Activated CD4-positive, alpha-beta T cell treated with anti-CD3 and anti-CD28 coated beads for 36 hours (primary cell): Measurements from ENCODE around the gene DCDC2B. TPM values are rescaled to one million over a fixed set of nuclear protein-coding genes. Genes with fewer than 3 reads are reported as not detected.
A peak's percentile ranks its signal among the peaks of the same experiment; 100 is the strongest.

Experiments used
- ATAC-seq: fragments of 200-7000 bp; cut with Tn5 transposase; one replicate; pipeline ENCODE4 v1.10.0; 2021; ENCODE audit warnings: mild to moderate bottlenecking, moderate library complexity
- CTCF ChIA-PET: fragments of 350-600 bp; sonication (Branson Sonifier 250); formaldehyde crosslinking; loops from one replicate; lab custom pipeline; 2021; ENCODE audit warnings: antibody characterized with exemption; lab: Charles Lee
- POLR2A ChIA-PET: fragments of 350-600 bp; sonication (Branson Sonifier 250); formaldehyde crosslinking; loops from one replicate; lab custom pipeline; 2021; ENCODE audit warnings: antibody characterized with exemption, inconsistent platforms; lab: Charles Lee
- DNase-seq: peaks from one replicate; pipeline ENCODE4 v3.0.0-alpha.2; 2020
- H3K27ac Mint-ChIP-seq: one replicate; pipeline ENCODE4 v1.8.0; 2021; ENCODE audit warnings: mixed read lengths
- H3K27me3 Mint-ChIP-seq: one replicate; pipeline ENCODE4 v1.8.0; 2021; ENCODE audit warnings: mixed read lengths
- H3K36me3 Mint-ChIP-seq: one replicate; pipeline ENCODE4 v1.8.0; 2021; ENCODE audit warnings: low read depth, mixed read lengths
- H3K4me1 Mint-ChIP-seq: one replicate; pipeline ENCODE4 v1.8.0; 2021; ENCODE audit warnings: mixed read lengths
- H3K4me3 Mint-ChIP-seq: one replicate; pipeline ENCODE4 v1.8.0; 2021; ENCODE audit warnings: mild to moderate bottlenecking, moderate library complexity, mixed read lengths
- H3K9me3 Mint-ChIP-seq: one replicate; pipeline ENCODE4 v1.8.0; 2021; ENCODE audit warnings: low read depth, mixed read lengths
- intact Hi-C, 2 experiments: fragments of 100-400 bp; cut with DNase I in 1 of 2; cut with micrococcal nuclease in 1 of 2; formaldehyde crosslinking; loops; one replicate each; pipeline versions ENCODE4 v1.14.2 to v1.15.1; 2022 to 2024; cut with DNase I, micrococcal nuclease
- total RNA-seq, 2 experiments: library from RNA; stranded (reverse); gene quantifications; one replicate each; pipeline ENCODE4 v1.2.3, GENCODE V29; 2021

Gene DCDC2B
- total RNA-seq, 2 experiments from 2014 or later: not detected

- DNase-seq (peak; percentile 64), ATAC-seq (peak; percentile 13)
- POLR2A ChIA-PET: interaction anchor here (0.5 to 2.2 kb wide), 7 partner anchors 20 to 205 kb away, joined by 3 to 7 read pairs (median 3); partner anchors contain the start of genes CCDC28B, KPNA6, MARCKSL1 and TMEM39B
- no peaks in the 10 kb centered on the region for H3K27me3 Mint-ChIP-seq
- peak overlapping the region; percentile 86 for H3K4me3 Mint-ChIP-seq
- H3K4me1 Mint-ChIP-seq: peaks cover 50% of the 10 kb centered on the region
- H3K36me3 Mint-ChIP-seq: peaks cover 44% of the 10 kb centered on the region
- CTCF ChIA-PET: interaction anchor here (0.5 to 2.1 kb wide), 10 partner anchors 13 to 638 kb away, joined by 3 to 16 read pairs (median 3); partner anchors contain the start of genes KPNA6 and MARCKSL1
- no peaks in the 10 kb centered on the region for H3K9me3 Mint-ChIP-seq
- peak overlapping the region; percentile 96 for H3K27ac Mint-ChIP-seq
- intact Hi-C loops: loop anchor here (1.0 to 2.0 kb wide), 3 partner anchors 20 to 108 kb away; partner anchors contain the start of genes CCDC28B (in 1 of the 2) and TMEM39B (in 1 of the 2)
Observed at GRCh38 chr1:32180186-32181060, 28.5 kb upstream of the DCDC2B start.

DNA sequence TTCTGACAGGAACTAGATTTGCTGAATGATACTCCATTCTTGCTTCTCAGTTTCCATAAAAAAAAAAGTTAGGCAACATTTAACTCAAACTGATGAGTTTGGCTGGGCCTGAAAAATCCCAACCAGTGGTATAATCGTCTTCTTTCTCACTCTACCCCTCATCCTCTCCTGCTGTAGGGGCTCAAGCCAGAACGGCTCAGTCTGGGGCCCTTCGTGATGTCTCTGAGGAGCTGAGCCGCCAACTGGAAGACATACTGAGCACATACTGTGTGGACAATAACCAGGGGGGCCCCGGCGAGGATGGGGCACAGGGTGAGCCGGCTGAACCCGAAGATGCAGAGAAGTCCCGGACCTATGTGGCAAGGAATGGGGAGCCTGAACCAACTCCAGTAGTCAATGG, 27.8 kb upstream of the DCDC2B start:
- DNase-seq (no peak), ATAC-seq (no peak)
- ChIA-PET POLR2A (interaction anchor here (0.5 to 2.2 kb wide), 4 partner anchors 19 to 108 kb away, joined by 3 to 7 read pairs (median 4); partner anchors contain the start of genes CCDC28B, KPNA6 and TMEM39B), CTCF (interaction anchor here (0.5 to 2.1 kb wide), 8 partner anchors 14 to 218 kb away, joined by 3 to 16 read pairs (median 4); partner anchors contain the start of gene KPNA6)
- H3K9me3 Mint-ChIP-seq: no peaks in the 10 kb centered on the region
- H3K4me3 Mint-ChIP-seq: peak overlapping the region; percentile 86
- intact Hi-C loops: loop anchor here (2.0 kb wide), 2 partner anchors 20 to 68 kb away; partner anchors contain the start of gene CCDC28B (in 1 of the 2)
- no peaks in the 10 kb centered on the region for H3K27me3 Mint-ChIP-seq
- peak overlapping the region; percentile 96 for H3K27ac Mint-ChIP-seq
- peaks cover 48% of the 10 kb centered on the region for H3K36me3 Mint-ChIP-seq
- H3K4me1 Mint-ChIP-seq: peaks cover 55% of the 10 kb centered on the region

GRCh38 chr1:32181563-32181962, 27.3 kb upstream of the DCDC2B start:
- no peaks in the 10 kb centered on the region for H3K27me3 Mint-ChIP-seq
- H3K4me3 Mint-ChIP-seq: peak overlapping the region; percentile 86
- H3K27ac Mint-ChIP-seq: peak overlapping the region; percentile 96
- ChIA-PET CTCF (interaction anchor here (0.7 to 1.1 kb wide), 3 partner anchors 14 to 67 kb away, joined by 3 to 5 read pairs (median 4); no protein-coding TSS in a partner anchor), POLR2A (interaction anchor here (0.6 to 2.2 kb wide), 4 partner anchors 19 to 73 kb away, joined by 4 to 7 read pairs (median 4); partner anchors contain the start of genes CCDC28B and KPNA6)
- peaks cover 60% of the 10 kb centered on the region for H3K4me1 Mint-ChIP-seq
- ATAC-seq: no peak
- no peak for DNase-seq
- H3K9me3 Mint-ChIP-seq: no peaks in the 10 kb centered on the region
- H3K36me3 Mint-ChIP-seq: peaks cover 52% of the 10 kb centered on the region
- intact Hi-C loops: loop anchor here (2.0 kb wide), 2 partner anchors 19 to 67 kb away; partner anchors contain the start of gene CCDC28B (in 1 of the 2)

DNA sequence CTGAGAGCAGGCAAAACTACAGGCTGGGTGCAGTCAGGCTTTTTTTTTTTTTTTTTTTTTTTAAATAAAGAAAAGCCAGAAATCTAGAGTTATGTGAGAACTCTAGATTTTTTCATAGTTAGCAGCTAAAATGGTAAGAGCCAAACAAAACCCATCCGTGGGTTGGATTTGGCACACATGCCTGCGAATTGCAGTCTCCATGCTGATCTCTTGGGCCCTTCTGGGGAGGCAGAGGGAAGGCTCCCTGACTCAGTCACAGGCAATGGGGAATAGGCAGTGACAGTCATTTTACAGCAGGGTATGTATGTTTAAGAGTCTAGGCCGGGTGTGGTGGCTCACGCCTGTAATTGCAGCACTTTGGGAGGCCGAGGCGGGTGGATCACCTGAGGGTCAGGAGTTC, 26.8 kb upstream of the DCDC2B start:
- DNase-seq (no peak), ATAC-seq (no peak)
- Mint-ChIP-seq H3K9me3 (no peaks in the 10 kb centered on the region), H3K27me3 (no peaks in the 10 kb centered on the region), H3K4me3 (peak overlapping the region; percentile 86), H3K36me3 (peaks cover 54% of the 10 kb centered on the region), H3K4me1 (peaks cover 61% of the 10 kb centered on the region), H3K27ac (peak overlapping the region; percentile 59)
- POLR2A ChIA-PET: interaction anchor here (0.6 to 1.3 kb wide), 3 partner anchors 57 to 185 kb away, joined by 3 to 4 read pairs (median 4); no protein-coding TSS in a partner anchor
- intact Hi-C loops: no loop called here
- CTCF ChIA-PET: interaction anchor here (0.7 to 1.1 kb wide), 3 partner anchors 13 to 218 kb away, joined by 4 to 5 read pairs (median 4); no protein-coding TSS in a partner anchor

DNA sequence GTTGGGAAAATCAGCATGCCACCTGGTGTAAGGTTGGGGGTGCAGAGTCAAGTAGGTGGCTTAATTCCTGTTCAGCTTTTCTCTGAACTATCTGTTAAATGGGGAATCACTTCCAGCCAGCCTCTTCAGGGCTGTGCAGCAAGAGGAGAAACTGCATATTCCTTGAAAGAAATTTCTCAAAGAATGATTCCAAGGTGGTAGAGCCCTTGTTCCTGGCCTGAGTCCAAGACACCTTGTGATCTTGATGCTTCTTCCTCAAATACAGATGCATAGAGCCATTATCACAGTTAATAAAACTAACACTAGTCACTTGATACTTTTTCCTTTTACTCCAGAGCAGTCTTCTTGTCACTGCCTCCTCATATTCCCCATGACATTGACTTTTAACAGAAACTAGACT, 24.2 kb upstream of the DCDC2B start:
- intact Hi-C loops: no loop called here
- peak overlapping the region; percentile 52 for H3K27ac Mint-ChIP-seq
- no peaks in the 10 kb centered on the region for H3K9me3 Mint-ChIP-seq
- peaks cover 52% of the 10 kb centered on the region for H3K4me1 Mint-ChIP-seq
- no peak for DNase-seq
- POLR2A ChIA-PET: interaction anchor here (0.5 to 0.8 kb wide), 3 partner anchors 13 to 164 kb away, joined by 3 to 4 read pairs (median 3); no protein-coding TSS in a partner anchor
- H3K36me3 Mint-ChIP-seq: peaks cover 74% of the 10 kb centered on the region
- CTCF ChIA-PET: interaction anchor here (1.0 kb wide), 2 partner anchors 9 to 51 kb away, joined by 3 read pairs; no protein-coding TSS in a partner anchor
- peak overlapping the region; percentile 86 for H3K4me3 Mint-ChIP-seq
- no peaks in the 10 kb centered on the region for H3K27me3 Mint-ChIP-seq
- ATAC-seq: no peak

GRCh38 chr1:32186077-32186476, 22.8 kb upstream of the DCDC2B start:
- peak overlapping the region; percentile 92 for H3K27ac Mint-ChIP-seq
- H3K9me3 Mint-ChIP-seq: no peaks in the 10 kb centered on the region
- CTCF ChIA-PET: interaction anchor here (0.9 kb wide), 1 partner anchor 246 kb away, joined by 3 read pairs; no protein-coding TSS in a partner anchor
- intact Hi-C loops: no loop called here
- peak overlapping the region; percentile 17 for H3K4me3 Mint-ChIP-seq
- POLR2A ChIA-PET: interaction anchor here (0.6 kb wide), 1 partner anchor 19 kb away, joined by 3 read pairs; the partner anchor contains the start of gene IQCC
- no peaks in the 10 kb centered on the region for H3K27me3 Mint-ChIP-seq
- H3K4me1 Mint-ChIP-seq: peaks cover 48% of the 10 kb centered on the region
- peak; percentile 47 for ATAC-seq
- H3K36me3 Mint-ChIP-seq: peaks cover 73% of the 10 kb centered on the region
- DNase-seq: no peak

- CTCF ChIA-PET: interaction anchor here (0.6 to 0.9 kb wide), 2 partner anchors 77 to 246 kb away, joined by 3 read pairs; no protein-coding TSS in a partner anchor
Observed at GRCh38 chr1:32186491-32186890, 22.4 kb upstream of the DCDC2B start.

GRCh38 chr1:32187850-32188249, 21.0 kb upstream of the DCDC2B start:
- H3K27me3 Mint-ChIP-seq: no peaks in the 10 kb centered on the region
- H3K36me3 Mint-ChIP-seq: peaks cover 74% of the 10 kb centered on the region
- ChIA-PET CTCF (no interaction called here), POLR2A (interaction anchor here (0.6 kb wide), 1 partner anchor 109 kb away, joined by 8 read pairs; no protein-coding TSS in a partner anchor)
- DNase-seq (no peak), ATAC-seq (no peak)
- no peaks in the 10 kb centered on the region for H3K9me3 Mint-ChIP-seq
- H3K27ac Mint-ChIP-seq: peak overlapping the region; percentile 55
- H3K4me1 Mint-ChIP-seq: peaks cover 36% of the 10 kb centered on the region
- intact Hi-C loops: no loop called here
- no peak overlapping the region for H3K4me3 Mint-ChIP-seq

More at GRCh38 chr1:32186491-32186890, 22.4 kb upstream of the DCDC2B start:
- peak overlapping the region; percentile 17 for H3K4me3 Mint-ChIP-seq
- H3K4me1 Mint-ChIP-seq: peaks cover 44% of the 10 kb centered on the region
- POLR2A ChIA-PET: interaction anchor here (0.5 to 0.6 kb wide), 2 partner anchors 19 to 844 kb away, joined by 3 to 5 read pairs; partner anchors contain the start of gene IQCC
- intact Hi-C loops: no loop called here
- no peaks in the 10 kb centered on the region for H3K27me3 Mint-ChIP-seq
- H3K27ac Mint-ChIP-seq: peak overlapping the region; percentile 92
- H3K36me3 Mint-ChIP-seq: peaks cover 73% of the 10 kb centered on the region
- no peaks in the 10 kb centered on the region for H3K9me3 Mint-ChIP-seq
- no peak for ATAC-seq
- no peak for DNase-seq

DNA sequence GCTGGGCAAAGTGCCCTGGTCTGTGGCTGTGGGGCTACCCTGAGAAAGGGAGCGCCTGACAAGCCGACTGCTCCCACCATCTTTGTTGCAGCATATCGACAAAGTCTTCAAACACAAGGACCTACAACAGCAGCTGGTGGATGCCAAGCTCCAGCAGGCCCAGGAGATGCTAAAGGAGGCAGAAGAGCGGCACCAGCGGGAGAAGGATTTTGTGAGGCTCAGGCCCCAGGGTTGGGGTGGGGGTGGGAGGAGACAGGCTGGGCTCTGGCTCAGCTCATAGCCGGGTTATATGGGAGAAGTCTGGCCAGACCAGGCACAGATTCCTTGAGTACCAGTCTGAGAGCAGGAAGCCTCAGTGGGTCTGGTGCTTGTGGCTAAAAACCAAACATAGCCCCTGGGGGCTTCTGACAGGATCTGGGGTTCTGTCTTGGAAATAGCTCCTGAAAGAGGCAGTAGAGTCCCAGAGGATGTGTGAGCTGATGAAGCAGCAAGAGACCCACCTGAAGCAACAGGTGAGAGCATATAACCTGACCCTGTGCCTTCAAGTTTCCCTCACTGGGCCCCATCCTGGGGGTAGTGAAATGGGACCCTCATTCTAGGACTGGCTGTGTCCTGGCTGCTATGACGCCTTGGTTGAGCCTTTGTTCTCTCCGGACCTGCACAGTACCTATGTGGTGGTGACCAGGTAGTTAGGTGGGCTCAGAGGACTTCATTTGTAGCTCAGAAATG, 16.5 kb upstream of the DCDC2B start:
- H3K27ac Mint-ChIP-seq: no peak overlapping the region
- ChIA-PET POLR2A (no interaction called here), CTCF (interaction anchor here (0.6 to 2.6 kb wide), 5 partner anchors 13 to 185 kb away, joined by 3 to 7 read pairs (median 3); partner anchors contain the start of gene TXLNA)
- no peaks in the 10 kb centered on the region for H3K27me3 Mint-ChIP-seq
- peaks cover 84% of the 10 kb centered on the region for H3K36me3 Mint-ChIP-seq
- intact Hi-C loops: no loop called here
- H3K4me3 Mint-ChIP-seq: no peak overlapping the region
- DNase-seq (no peak), ATAC-seq (no peak)
- H3K9me3 Mint-ChIP-seq: no peaks in the 10 kb centered on the region
- peaks cover 46% of the 10 kb centered on the region for H3K4me1 Mint-ChIP-seq

- peaks cover 64% of the 10 kb centered on the region for H3K36me3 Mint-ChIP-seq
- no peak for DNase-seq
- no peak overlapping the region for H3K27ac Mint-ChIP-seq
- ChIA-PET POLR2A (interaction anchor here (0.5 kb wide), 1 partner anchor 168 kb away, joined by 5 read pairs; no protein-coding TSS in a partner anchor), CTCF (interaction anchor here (0.9 kb wide), 1 partner anchor 13 kb away, joined by 4 read pairs; no protein-coding TSS in a partner anchor)
- H3K4me1 Mint-ChIP-seq: peaks cover 58% of the 10 kb centered on the region
- no peaks in the 10 kb centered on the region for H3K9me3 Mint-ChIP-seq
- ATAC-seq: no peak
- intact Hi-C loops: no loop called here
- H3K4me3 Mint-ChIP-seq: no peak overlapping the region
- no peaks in the 10 kb centered on the region for H3K27me3 Mint-ChIP-seq
Observed at GRCh38 chr1:32194984-32195383, 13.9 kb upstream of the DCDC2B start.
